G401.6 (cell line): ENCODE results near the gene SIRT2.
"Not testable (repeated sequence)": the region's sequence is repeated elsewhere in the genome, so short reads cannot be mapped to it uniquely, and the experiment has no call there.

Source experiments
- FAIRE-seq: peaks from 2 replicates; lab custom pipeline; 2012; peaks lifted over from hg19 to GRCh38; lab: Jason Lieb, UNC

The SIRT2 gene

DNA sequence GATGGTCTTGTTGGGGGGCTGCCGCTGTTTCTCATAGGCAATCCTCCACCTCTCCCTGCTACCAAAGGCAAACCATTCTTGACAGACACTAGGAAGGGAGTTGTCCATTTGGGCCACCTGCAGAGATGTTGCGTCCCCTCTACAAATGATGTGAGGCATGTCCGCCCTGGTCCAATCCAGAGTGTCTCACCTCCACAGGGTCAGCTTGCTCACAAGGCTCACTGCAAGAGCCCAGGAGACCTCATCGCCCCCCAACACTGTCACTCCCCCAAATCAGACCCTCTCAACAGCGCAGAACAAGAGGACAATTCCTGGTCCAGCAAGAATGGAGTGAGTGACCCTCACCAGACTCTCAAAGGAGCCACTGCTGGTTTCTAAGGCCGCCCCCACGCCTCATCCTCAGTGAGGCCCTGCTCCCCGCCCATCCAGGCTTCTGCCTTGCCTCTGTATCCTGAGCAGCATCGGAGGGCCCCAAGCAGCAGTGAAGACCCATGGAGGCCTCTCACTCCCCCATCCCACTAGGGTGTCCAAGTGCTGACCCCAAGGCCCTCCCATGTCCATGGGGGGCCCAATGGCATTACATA is 56.2 kb downstream of the SIRT2 start:
- no peak for FAIRE-seq

DNA sequence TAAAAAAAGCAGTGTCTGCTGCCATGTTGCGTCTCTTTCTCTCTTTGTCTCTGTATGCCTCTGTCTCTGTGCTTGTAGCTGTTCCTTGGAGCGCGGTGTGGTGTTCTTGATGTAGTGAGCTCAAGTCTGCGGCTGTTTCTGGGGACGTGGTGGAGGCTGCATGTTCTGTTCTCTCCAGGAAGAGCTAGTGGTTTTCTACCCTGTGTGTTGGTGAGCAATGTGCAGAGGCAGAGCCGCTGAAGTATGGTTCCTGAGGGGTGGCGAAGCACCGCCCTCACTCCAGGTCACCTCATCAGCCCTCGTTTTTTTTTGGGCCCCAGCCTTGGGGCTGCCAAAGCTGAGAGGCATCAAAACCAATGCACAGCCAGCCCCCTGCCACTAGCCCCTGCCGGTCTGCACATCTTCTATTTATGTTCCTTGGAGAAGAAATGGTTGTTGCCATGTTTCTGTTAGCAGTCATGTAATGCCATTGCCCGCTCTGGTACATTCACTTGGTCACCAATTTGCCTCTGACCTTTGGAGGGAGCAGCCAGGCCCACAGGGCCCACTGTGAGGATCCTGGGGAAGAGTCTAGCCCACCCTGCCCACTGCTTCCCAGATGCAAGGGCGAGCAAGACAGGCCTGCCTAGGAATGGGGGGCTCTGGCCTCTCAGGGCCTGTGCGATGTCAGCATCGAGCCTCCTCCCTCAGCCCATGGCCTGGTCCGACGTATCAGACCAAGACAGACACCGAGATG is 56.8 kb downstream of the SIRT2 start:
- FAIRE-seq: no peak

DNA sequence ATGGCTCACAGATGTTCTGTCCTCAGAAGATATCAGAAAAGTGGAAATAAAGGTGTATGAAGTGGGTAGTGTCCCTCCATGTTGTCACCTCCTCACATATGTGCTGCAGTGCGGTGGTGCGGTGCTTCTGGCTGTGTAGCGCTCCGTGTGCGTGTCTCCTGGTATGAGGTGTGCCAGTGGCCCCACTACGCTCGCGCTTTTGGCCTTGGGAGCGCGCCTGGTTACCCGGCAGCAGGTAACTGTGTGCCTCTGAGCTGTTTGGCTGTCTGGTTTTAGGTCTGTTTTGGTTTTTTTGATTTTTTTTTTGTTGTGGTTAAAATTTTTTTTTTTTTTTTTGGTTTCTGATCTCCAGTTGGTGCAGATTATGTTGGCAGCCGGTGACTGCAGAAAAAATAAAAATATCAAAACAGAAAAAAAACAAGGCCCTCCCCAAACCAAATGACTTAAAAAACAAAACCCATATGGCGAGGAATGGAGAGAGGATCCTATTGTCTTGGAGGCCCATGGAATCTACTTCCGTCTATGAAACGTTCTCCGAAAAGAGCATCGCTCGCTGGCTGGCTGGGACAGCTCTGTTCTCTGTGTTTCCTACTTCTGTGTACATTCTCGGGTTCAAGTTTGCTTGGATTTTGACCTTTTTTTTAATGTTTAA is 57.5 kb downstream of the SIRT2 start:
- no peak for FAIRE-seq

DNA sequence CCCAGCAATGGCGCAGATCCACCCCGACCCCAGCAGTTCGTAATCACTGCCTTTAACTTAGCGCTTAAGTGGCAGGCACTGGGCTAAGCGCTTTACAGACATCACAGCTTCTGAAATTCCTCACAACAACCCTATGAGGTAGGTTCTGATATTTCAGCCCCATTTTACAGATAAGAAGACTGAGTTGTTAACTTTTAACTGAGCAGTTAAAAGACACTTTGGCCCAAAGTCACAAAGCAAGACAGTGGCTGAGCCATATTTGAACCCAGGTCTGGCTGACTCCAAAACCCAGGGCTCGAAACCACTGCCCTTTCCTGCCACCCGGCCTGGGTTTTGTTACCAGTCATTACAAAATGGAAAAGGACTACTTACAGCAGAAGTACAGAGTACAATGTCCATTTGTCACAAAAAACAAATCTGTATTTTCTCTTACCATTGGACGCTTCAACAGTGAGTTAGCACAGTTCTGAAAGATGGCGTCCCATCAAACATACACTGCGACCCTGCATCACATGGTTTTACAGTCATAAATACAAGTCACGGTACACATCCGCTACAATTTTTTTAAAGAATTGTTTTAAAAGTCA is 58.1 kb downstream of the SIRT2 start:
- no peak for FAIRE-seq

DNA sequence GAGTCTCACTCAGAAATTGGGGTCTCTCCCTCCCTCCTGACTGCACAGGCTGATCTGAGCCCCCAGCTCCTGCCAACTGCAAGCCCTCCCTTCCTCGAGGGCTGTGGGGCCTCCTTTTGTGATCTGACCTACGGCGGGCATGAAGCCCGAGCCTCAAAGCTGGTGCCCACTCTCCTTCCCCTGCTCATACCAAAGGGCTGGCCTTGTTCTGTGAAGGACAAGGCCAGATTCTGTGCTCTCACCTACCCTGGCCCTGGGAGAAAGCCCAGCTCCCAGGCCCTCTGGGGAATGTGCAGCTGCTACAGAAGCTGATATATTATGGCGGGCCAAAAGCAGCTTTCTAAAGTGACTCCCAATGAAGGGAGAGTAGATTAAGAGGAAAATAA is 58.8 kb downstream of the SIRT2 start:
- no peak for FAIRE-seq

DNA sequence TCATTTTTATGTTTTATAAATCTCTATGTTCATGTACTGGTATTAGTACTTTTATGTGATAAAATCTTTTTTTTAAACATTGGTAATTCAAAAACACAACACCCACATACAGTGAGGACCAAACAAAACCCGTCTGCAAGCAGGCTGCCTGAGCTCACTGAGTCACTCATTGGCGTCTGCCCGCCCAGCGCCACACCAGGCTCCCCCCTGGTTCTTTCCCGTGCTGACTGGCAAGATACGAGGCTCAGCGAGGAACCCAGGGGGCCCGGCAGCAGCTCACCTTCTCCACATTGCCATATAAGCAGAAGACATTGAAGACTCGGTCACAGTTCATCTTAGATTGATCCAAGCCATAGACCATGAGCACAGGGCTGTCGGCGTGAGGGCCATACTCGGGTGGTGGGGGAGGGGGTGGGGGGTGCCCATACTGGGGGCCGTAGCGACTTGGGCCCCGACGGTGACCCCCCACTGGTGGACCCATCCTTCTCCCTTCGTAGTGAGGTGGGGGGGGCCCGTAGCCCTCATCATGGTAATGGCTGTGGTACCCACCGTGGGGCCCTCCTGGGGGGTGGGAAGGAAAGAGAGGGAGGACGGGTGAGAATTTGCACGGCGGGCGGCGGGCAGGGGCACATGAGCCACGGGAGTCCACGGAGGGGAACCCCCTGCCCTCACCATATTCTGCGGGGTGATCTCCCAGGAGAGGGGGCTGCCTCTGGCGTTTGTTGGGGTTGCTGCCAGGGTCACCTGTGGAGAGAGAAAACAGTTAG is 59.4 kb downstream of the SIRT2 start:
- no peak for FAIRE-seq

DNA sequence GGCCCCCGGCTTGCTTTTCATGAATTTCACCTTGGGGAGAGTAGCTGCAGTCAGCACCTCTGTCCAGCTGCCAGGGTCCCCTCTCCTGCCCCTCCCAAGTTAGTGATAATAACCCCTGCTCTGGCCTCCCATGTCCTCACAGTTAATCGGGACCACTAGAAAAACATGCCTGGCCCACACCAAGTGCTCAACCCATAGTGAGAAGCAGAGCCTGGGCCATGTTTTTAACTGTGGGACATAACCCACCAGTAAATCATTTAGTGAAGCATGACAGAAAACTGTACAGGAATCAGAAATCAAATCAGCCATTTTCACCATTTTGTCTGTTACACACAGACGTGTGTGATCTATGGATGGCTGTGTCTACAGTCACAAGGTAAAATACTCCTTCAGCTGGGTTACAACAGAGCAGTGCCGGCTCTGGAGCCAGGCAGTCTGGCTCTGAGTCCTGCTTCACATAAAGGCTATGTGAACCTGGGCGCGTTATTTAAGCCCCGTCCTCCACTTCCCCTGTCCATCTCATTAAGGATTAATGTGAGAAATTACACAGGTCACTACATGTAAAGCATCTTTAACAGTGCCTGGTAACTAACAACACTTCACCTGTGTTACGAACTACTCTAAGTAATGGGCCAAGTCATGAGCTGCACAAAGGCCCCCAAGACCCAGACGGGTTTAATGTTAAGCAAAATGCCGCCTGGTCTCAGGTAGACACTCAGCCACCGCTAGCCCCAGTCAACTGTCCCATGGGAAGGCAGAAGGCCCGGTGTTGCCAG is 60.2 kb downstream of the SIRT2 start:
- no peak for FAIRE-seq

DNA sequence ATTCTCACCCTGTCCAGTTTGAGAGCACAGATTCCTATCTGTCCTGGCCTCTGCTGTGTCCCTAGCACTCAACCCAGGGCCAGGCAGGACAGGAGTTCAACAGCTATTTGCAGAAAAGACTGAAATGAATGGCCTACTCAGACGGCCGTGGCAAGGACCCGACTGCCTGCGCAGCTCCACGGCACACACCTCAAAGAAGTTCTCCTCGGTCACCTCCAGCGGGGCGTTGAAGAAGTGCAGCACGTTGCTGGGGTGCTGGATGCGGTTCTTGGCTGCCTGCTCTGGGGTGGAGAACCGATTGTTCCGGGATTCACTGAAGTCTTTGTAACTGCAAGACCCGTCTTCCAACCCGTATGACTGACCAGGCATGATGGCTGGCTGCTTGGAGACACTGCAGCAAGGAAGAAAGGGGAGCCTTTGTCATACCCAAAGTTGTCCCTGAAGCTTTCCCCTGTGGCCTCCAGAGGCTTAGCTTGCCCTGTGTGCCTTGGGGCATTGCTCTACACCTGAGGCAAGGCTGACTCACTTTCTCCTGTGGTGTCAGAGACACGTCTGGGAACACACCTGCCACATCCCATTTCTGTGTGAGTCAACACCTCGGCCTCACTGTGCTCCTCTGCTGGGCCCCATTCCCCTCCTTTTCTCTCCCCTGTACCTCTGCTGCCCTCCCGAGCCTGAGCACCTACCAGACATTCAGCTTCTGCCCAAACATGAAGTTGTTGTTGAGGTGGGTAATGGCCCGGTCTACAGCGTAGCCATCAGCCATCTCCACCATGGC is 61.0 kb downstream of the SIRT2 start:
- peak; percentile 13 for FAIRE-seq

DNA sequence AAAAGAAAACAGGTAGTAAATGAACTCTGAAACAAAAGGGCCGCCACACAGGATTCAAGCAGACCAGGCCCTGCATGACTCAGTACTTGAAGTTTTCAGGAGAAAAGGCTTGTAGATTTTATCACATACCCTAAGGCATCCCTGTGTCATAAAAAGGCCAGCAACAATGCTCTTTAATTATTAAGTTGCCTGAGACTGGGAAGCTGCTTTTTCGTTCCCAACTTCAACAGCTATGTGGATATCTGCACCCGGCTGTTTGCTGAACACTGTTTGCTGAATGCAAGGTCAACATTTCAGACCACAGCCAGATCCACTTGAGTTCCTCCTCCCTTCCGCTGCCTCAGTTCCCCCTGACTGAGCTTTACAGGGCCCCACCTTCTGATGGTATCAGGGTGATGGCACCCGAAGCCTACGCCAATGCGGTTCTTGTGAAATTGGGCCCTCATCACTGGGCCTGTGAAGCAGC is 61.7 kb downstream of the SIRT2 start:
- peak; percentile 87 for FAIRE-seq

DNA sequence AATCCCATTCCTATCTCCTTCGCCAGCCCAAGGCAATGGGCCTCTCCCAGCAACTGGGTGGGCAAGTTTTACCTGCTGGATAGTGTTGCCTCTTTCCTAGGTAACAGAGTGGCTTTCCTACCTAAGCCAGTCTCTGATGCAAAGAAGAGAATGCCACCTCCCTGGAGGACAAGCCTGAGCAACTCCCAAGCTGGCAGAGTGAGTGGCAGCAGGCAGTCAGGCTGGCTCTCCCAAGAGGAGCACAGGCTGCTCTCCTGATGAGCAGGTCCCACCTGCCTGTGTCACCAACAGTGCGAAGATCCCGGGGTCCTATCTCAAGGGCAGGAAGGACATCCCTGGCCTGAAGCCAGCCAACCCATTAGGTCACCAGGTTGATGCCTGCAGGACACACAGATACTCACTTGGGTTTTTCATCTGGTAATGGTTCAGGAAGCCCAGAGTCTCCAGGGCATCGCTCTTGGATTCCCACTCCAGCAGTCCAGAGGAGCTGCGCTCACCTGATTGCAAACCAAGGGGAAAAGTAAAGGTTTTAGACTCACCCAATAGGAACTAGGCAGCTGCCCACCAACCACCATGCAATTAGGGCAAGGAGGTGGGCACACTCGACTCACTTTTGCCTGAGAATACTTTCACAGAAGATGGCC is 62.3 kb downstream of the SIRT2 start:
- FAIRE-seq: no peak

DNA sequence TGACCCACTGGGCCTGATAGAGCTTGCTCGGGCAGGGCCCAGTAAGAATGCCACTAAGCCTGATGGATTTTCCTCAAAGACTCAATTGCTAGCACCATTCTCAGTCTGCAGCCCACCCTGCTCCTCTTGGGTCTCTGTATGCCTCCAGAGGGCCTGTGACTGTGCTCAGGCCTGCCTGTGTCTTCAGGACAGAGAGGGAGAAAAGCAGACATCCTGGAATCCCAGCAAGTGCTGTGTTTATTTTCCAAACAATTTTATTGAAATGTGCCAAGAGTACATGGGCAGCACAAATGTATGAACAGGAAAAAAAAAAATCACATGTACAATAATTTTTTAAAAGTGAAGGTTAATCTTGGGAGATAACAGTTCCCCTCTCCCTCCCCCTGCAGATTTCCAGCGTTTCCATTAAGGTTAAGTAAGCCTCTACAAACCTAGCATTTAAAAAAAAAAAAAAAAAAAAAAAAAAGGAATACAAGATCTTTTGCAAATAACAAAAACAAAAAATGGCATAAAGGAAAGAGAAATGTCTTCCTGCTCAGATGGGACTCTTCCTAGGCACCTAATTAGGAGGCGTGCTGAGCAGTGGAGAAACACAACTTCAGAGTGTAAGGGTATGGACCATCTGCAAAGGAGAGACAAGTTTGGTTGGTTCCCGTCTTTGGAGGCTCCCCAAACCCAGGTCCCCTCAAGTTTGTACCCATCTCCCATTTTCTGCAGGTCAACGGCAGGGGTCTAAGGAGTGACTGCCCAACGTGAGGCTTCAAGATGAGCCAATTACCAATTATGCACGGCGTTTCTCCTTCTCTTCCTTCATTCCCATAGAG is 63.0 kb downstream of the SIRT2 start:
- peak; percentile 61 for FAIRE-seq

DNA sequence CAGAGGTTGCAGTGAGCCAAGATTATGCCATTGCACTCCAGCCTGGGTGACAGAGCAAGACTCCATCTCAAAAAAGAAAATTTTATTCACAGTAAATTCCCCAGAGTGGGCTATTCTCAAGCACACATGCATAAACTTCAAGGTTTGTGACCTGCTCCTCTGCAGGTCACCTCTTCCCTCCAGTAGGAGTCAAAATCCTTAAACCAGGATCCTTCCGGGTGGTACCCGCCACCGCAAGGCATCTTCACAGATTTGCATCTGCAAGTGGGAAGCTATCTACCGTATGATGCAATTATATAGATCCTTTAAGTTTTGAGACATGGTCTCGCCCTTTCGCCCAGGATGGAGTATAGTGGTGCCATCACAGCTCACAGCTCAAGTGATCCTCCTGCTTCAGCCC is 64.8 kb downstream of the SIRT2 start:
- no peak for FAIRE-seq

DNA sequence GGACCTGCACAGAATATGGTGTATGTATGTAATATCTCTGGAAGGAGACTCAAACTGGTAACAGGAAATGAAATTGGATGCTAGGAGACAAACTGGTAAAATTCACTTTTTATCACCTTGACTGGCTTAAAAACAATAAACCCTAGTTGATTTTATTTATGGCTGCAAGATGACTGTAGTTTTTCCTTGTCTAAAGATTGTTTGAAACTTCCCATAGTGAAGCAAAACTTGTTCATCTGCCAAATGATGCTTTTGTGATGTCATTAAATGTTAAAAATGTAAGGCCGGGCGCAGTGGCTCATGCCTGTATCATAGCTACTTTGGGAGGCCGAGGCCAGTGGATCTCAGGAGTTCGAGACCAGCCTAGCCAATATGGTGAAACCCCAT is 65.3 kb downstream of the SIRT2 start:
- FAIRE-seq: no peak

DNA sequence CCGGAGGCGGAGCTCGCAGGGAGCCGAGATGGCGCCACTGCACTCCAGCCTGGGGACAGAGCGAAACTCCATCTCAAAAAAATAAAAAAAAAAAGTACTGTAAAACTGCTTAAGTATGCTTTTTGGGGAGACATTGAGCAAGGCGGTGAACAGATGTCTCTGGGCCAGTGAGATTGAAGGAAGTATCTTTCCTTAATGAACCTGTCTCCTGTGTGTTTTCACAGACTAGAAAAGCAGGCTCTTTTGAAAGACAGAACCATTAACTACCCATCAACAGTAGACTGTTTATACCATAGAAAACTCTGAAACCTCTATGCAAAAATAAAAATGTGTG is 66.4 kb downstream of the SIRT2 start:
- peak; percentile 60 for FAIRE-seq

DNA sequence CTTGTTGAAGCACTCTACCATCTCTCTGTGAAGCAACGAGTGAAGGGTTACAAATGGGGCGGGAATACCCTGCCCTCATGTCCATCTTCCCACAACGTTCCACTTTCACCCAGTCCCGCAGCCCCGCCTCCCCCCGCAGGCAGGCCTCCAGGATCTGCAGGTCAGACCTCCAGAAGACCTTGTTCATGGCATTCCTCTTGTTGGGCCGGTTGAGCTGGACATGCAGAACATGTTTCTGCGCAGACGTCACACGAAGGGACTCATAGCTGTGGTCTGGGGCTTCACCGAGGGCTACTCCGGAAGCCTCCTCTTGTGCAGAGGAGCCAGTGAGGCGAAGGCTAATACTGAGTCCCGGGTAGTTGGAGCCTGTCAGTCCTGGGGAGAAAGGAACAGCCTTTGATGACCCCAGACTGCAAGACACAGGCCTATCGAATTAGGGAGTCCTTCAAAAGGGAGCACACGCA is 68.2 kb downstream of the SIRT2 start:
- FAIRE-seq: no peak

DNA sequence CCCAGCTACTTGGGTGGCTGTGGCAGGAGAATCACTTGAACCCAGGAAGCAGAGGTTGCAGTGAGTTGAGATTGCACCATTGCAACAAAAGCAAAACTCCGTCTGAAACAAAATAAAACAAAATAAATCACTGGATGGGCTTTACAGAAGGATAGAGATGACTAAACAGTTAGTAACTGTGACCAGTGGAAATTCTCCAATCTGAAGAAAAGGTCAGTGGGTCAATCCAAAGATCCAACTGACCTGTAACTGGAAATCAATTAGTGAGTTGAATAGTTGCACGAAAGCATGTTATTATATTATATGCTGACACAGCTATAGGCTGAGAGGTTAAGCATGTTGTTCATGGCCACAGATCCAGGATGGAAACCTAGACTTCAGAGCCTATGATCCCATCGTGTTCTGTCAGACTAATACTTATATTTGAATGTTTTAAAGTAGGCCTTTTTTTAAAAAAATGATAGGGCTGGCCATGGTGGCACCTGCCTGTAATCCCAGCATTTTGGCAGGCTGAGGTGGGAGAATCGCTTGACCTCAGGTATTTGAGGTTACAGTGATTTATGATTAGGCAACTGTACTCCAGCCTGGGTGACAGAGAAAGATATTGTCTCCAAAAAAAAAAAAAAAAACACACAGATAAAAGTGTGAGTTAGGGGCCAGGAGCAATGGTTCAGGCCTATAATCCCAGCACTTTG is 69.2 kb downstream of the SIRT2 start:
- no peak for FAIRE-seq

DNA sequence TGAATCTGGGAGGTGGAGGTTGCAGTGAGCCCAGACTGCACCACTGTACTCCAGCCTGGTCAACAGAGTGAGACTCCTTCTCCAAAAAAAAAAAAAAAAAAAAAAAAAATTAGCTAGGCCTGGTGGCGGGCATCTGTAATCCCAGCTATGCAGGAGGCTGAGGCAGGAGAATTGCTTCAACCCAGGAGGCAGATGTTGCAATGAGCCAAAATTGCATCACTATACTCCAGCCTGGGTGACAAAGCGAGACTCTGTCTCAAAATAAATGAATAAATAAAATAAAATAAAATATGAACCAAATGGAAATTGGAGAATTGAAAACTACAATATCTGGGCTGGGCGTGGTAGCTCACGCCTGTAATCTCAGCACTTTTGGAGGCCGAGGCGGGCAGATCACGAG is 70.2 kb downstream of the SIRT2 start:
- FAIRE-seq: not testable (repeated sequence)
